IPS-18c (cell line): ENCODE results near the gene HOXB3.

Source experiments
- H3K4me3 ChIP-seq: 2 replicates; pipeline ENCODE4 v1.7.0; 2013; ENCODE audit warnings: low read depth, mild to moderate bottlenecking, low read length, moderate library complexity; ENCODE audit not compliant: insufficient read depth
- H3K9me3 ChIP-seq: one replicate; pipeline ENCODE4 v1.6.1; 2013; ENCODE audit warnings: mild to moderate bottlenecking, low read length, moderate library complexity; ENCODE audit not compliant: control insufficient read depth, insufficient read depth

HOXB3 gene

DNA sequence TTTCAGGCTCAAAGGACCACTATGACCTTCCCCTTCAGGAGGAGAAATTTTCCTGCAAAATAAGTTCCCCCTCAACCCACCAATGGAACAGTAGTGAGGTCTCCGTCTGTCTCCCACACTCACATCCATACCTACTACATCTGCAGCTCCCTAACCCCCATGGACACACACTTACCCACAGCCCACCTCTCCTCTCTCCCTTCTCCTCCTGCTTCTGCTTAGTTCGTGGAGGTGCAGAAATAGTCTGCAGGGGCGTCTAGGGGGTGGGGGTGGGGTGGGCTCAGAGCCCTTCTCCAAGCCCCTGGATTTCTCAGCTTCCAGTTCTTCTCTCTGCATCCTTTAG is 20.8 kb downstream of the HOXB3 start:
- Histone ChIP-seq H3K9me3 (no peaks in the 10 kb centered on the region), H3K4me3 (no peak overlapping the region)

DNA sequence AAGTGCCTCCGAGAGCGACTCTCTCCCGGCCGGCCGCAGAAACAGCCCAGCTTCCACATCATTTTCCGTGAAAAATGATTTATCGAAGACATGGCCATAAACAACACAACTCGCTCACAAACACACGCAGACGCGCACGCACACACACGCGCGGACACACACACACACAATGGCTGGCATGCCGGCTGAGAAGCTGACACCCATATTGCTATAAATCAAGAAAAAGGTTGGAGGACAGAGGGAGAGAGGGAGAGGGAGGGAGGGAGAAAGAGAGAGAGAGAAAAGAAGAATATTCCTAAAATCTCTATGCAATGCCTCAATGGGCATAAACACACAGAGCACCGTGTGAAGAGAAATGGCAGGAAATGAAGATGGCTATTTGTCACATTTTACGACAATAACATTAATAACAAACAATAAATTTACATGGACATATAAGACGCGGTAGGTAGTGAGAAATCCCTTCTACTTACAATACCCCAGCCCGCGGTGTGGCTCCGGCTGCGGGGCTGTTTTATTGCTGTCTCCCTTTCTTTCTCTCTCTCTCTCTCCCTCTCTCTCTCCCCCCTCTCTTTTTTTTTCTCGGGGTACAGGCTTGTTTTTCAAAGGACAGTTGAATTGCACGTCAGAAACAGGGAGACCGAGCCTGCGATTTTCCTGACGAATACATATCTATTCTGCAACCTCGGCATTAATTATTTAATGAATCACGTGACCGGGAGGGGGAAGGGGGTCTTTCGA is 21.4 kb downstream of the HOXB3 start:
- H3K9me3 ChIP-seq = no peaks in the 10 kb centered on the region
- no peak overlapping the region for H3K4me3 ChIP-seq

DNA sequence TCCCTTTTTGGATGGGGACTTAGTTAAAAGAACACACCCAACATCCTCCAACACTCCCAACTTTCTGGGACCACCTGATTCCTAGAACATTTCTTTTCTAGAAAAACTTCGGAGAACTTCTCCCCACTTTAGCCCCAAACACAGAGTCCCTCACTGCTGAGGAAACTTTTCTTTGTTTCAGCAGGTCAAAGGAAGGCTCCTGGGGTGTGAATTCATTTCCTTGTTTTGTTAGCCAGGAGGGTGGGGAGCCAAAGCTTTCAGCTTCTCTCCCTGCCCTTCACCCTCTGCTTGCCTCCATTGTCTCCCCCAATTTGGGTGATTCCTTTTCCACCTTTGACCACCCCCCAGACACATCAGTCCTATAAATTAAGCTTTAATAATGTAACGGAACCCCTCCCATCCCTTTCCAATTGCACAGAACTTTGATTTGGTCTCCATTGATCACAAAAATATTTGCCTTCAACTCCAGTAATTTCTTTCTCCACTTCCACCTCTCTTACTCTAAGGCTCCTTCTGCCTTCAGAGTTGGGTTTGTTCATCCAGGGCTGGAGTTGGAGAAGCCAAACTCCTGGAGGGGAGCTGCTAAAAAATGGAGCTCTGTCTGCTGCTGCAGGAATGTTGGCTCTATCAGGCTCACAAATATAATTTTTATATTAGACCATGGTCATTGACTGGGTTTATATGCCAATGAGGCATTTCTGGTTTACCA is 22.2 kb downstream of the HOXB3 start:
- Histone ChIP-seq H3K4me3 (no peak overlapping the region), H3K9me3 (no peaks in the 10 kb centered on the region)

DNA sequence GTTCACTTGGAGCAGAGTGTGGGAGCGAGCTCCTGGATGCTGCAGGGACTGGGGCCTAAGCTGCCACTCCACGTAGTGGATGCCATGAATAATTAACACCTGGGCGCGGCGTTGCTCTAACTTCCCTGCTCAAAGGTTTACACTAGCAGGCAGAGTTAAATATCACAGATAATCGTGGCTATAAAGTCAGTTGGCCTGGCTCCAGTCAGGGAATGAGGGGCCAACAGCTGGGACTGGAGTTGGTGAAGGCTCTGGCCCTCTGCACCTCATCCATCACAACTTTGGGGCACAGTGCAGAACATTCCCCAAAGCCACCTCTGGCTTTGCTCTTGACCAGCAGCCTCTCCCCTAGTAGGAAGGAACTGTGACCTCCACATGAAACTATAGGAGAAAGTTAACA is 22.8 kb downstream of the HOXB3 start:
- Histone ChIP-seq H3K9me3 (no peaks in the 10 kb centered on the region), H3K4me3 (no peak overlapping the region)

DNA sequence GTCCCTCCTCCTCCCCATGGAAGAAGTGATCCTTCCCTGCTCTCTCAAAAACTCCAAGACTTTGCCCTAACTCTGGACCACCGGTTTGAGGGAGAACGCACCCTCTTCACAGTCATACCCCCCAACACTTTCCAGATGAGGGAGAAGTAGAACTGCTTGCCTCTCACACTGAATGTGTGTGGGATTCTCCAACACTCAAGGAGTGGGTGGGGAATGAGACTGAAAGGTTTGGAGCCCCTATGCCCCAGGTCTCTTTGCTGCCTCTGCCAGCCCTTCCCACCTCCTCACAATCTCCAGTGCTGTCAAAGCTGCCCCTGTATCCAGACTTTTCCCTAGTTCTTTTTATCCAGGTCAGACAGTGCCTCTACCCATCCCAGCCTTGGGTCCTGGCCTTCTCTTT is 23.3 kb downstream of the HOXB3 start:
- no peak overlapping the region for H3K4me3 ChIP-seq

DNA sequence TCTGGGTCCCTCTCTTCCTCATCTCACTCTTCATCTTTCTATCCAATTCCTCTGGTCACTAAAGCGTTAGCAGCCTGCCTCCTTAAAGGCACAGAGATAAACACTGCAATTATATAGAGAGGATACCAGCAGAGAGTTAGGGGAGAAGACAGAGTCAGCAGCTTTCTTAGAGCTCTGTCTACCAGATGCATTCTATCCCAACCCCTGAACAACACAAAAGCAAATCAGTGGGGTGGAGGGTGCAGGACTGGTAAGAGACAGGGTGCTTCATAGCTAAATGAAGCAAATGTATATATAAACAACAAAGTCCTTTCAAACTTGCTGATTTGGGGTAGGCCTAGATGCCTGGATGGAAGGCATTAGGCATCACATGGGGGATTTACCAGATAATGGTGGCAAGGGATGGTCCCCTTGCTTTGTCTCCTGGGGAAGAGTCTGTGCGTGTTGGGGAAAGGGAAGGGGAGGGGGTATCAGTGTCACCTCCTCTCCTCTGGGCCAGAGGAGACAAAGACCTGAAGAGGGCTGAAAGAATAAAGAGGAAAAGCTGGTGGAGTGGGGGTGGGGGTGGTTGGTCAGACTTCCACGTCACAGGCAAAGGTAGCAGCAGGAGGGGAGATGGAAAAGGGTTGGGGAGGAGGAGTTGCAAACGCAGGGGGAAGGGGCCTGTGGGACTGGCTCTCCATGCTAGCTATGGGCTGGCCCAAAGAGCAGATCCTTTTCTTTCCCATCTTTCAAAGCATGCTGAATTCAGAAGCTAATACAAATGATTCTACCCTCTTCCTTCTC is 23.9 kb downstream of the HOXB3 start:
- Histone ChIP-seq H3K4me3 (no peak overlapping the region), H3K9me3 (no peaks in the 10 kb centered on the region)

More for the DNA sequence above, 23.3 kb downstream of the HOXB3 start:
- no peaks in the 10 kb centered on the region for H3K9me3 ChIP-seq

DNA sequence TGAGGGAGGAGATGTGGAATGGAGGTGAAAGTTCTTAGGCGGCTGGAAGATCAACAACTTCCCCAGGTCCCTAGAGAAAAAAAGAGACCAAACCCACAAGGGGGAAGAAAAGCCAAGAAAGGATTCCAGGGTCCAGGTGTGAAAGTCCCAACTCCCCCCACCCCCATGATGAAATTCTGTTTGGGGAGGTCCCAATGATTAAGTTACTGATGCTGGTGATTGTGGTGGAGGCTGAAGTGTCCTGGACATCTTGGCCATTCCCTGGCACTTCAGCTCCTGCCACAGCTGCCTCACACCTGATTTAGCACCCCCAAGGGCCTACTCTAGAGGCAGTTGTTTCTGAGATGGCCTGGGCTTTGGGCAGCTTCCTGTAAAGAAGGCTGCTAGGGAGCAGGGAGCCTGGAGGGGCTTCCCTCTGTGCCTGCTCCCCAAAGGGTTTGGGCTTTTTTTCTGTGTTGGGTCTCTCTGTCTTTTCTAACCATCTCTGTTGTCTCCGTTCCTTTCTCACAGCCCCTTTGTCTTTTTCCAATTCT is 25.0 kb downstream of the HOXB3 start:
- H3K4me3 ChIP-seq = no peak overlapping the region
- no peaks in the 10 kb centered on the region for H3K9me3 ChIP-seq

DNA sequence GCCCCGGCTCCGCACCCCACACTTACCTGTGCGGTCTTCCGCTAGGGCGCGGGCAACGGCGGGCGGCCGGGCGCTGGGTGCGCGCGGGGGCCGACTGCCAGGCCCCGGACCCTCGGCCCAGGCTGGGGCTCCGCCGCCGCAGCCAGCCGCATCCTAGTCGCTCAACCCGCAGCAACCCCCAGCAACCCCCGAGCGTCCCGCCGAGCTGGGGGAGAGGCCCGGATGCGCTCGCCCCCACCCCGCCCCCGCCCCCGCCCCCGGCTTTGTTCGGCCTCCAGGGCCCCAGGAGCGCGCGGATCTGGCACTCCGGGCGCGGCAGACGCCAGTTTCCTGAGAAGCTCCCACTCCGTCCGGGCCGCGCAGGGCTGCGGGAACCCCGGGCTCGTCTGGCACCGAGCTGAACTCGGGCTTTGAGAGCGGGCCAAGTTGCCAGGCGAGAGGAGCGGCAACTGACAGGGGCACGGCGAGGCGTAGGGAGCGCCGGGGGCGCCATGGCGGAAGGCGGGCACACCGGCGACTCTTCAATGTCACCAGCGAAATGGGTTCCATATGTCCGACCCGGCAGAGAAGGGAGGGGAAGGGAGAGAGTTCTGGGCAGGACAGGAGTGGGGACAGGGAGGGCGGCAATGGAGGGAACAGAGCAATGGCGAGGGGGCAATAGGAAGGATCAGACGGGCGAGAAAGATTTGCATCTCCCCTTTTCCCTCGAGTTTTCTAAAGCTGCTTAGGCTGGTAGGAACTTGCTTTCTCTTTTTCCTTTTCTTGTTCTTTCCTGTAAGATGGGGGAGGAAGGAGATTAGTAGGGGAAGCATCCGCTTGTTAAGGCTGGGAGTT is 25.6 kb downstream of the HOXB3 start:
- H3K9me3 ChIP-seq = no peaks in the 10 kb centered on the region
- no peak overlapping the region for H3K4me3 ChIP-seq

DNA sequence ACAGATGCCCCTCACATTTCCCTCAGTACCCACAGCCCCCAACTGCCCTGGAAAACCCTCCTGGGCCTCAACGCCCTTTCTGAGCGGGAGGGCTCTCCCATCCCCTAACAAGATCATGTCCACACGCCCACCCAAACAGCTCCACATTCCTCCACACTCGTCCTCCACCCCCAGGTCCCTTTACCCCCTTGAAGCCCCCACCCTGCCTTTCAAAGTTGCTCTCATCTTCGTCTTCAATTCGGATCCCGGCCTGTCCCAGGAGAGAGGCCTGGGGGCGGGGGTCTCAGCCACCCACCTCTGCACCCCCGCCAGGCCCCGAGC is 26.2 kb downstream of the HOXB3 start:
- H3K4me3 ChIP-seq = no peak overlapping the region
- H3K9me3 ChIP-seq = no peaks in the 10 kb centered on the region

DNA sequence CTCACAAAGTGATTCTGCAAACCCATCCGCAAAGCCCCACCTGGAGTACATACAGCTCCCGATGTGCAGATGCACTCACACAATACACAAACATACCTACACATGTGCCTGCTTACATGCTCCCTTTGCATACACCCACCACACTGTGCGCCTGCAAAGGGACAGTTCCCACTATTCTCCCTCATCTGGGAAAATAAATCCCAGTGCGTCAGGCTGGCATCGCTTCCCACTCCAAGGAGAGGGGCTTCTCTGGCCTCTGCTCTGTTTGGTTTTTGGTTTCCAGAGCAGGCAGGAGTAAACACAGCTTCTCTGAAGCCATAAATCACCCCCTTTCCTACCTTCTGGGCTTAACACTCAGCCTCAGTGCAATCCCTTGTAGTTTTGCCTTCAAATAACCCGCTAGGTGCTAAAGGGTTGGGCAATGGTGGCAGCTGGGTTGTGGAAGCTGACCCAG is 26.6 kb downstream of the HOXB3 start:
- Histone ChIP-seq H3K9me3 (no peaks in the 10 kb centered on the region), H3K4me3 (no peak overlapping the region)

DNA sequence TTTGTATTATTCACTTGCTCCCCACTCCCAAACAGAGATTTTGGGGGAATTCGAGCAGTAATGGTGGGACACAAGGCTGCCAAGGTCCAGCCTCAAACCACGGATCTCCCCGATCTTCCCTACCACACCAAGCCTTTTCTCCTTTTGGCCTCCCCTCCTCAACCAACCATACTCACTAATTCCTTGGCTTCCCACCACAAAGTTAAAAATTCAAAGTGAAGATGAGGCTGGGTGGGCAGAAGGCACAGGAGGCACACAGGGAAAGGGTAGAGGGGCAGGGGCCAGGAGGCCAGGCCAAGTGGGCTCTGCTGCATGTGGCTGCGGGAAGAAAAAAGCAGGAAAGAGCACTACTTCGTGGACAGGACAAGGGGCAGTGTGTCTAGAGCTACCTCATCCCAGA is 27.1 kb downstream of the HOXB3 start:
- no peak overlapping the region for H3K4me3 ChIP-seq
- no peaks in the 10 kb centered on the region for H3K9me3 ChIP-seq

DNA sequence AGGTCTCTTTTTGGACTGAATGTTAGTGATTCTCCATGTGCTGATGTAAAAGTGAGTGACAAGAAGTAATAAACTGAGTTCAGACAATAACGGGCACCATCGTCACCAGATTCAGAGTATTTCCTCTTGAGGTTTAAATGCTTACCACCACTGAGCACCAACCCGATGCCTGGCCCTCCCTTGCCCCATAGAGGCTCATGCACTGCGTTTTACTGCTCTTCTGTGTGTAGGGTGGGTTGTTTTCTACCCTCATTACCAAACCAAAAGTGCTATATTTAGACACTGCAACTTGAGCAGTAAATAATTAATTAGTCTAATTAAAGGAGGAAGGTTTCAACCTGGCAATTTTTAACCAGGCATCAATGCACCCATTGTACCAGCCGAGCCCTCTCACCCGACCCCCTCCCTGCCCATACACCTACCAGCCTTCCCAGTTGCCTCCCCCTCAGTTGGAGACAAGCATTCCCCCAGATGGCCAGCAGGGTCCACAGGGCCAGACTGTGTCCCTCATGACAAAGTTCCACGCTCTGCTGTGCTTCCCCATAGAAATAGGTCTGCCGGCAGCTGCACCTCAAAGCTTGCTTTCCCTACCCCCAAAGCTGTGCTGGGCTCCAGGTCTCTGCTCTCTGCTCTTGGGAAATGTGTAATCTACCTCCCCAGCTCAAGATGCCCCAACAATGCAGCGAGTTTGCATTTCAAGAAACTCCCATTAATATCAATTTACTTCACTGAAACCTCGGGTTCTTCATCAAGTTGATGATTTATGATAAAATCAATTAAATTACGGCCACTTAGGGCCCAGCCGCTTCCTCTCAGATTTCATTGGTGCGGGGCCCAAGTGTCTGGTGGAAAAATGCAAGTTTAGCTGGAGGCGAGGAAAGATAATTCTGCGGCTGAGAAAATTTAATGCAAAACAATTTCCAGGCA is 27.9 kb downstream of the HOXB3 start:
- no peak overlapping the region for H3K4me3 ChIP-seq

DNA sequence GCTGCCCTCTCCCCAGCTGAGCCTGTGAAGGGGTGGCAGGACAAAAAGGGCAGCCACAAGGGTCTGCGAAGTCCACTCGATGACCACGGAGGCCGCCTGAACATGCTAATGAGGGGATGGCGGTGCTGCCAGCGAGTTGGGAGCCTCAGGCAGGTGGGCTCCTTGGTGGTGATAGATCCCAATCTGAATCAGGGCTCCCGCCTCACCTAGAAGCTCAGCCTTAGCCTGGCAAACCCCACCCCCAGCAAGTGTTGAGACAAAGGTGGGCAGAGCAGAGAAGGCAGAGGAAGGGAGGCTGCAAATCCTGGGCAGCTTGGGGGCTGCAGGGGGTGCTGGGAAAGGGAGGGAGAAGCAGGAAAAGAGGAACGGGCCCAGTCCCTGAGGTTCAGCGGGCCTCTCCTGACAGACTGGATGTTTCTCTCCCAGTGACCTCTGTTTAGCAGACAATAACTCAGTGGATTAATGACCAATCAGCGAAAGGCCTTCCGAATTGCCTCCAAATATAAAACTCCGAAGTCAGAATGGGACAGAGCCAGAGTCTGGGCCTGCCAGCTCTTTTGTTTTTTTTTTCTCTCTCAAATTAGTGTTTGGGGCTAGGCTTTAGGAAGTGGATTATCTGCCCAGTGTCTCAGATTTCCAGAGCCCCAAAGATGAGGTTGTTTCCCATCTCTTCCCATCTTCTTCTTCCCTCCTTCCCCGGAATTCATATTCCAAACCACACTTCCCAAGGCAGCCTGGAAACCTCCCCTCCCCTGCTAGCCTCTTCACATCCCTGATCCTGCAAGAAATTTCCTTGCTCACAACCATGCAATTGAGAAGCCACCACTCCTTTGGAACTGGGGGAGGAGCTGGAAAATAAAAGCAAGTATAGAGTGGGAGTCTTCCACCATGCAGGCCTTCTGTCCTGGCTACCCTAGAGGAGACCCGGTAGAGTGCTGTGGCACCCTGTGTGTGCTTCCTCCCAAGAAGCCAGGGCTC is 29.9 kb downstream of the HOXB3 start:
- H3K9me3 ChIP-seq = no peaks in the 10 kb centered on the region
- no peak overlapping the region for H3K4me3 ChIP-seq

More for the DNA sequence above, 27.9 kb downstream of the HOXB3 start:
- H3K9me3 ChIP-seq = no peaks in the 10 kb centered on the region

DNA sequence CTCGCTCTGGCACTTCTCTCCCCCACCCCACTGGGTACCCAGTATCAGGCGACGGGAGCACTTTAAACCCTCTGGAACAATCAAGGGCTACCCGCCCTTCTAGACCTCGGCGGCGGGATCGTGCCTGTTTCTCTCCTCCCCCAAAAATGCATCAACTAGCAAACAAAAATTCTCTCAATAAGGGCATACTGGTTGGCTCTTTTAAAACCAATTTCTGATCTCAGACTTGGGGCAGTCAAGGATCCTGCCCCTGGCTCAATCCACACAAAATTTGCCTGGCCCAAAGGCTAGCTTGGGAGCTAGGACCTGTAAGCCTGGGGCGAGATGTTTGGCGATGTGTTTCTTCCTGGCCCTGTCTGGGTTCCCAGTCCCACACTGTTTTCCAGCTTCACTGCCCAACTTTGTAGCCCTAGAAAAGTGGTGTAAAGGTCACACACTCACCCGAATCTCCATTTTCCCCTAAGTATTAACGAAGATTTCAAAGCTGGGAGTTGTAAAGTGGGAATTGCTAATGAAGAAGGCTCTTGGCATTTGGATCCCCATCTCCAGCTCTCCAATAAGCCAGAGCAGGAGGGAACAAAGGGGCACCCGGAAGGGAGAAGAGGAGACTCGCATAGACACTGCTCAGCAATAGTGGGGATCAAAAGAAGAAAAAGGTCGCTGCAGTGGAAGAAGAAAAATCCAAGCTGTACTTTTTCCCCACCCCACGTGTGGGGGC is 30.8 kb downstream of the HOXB3 start:
- no peak overlapping the region for H3K4me3 ChIP-seq
- no peaks in the 10 kb centered on the region for H3K9me3 ChIP-seq

DNA sequence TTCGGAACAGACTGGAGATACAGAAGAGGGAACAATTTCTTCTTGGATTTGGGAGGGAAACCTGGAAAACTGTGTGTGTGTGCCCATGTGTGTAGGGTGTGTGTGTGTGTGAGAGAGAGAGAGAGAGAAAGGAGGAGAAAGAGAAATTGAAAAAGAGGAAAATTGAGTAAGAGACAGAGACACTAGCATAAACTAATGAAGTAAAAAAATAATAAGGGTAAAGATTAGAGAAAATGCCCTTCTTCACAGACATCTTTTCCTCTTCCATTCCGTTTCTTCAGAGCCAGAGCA is 31.3 kb downstream of the HOXB3 start:
- Histone ChIP-seq H3K9me3 (no peaks in the 10 kb centered on the region), H3K4me3 (no peak overlapping the region)
